Choroid plexus epithelial cell (primary cell): ENCODE measurements around the gene ARGLU1.

Source experiments
- DNase-seq: peaks from one replicate; pipeline ENCODE4 v3.0.0-alpha.2; 2010; ENCODE audit warnings: low read depth
- H3K4me3 ChIP-seq: 2 replicates; pipeline ENCODE4 v1.5.1; 2011; ENCODE audit warnings: low read depth, mild to moderate bottlenecking, control low read depth, low read length, moderate library complexity
- CTCF ChIP-seq: conservative IDR thresholded peaks from 2 replicates; pipeline ENCODE4 v1.5.1; 2011; ENCODE audit warnings: low read depth, mild to moderate bottlenecking, control low read depth, inconsistent platforms, low read length, moderate library complexity

The ARGLU1 gene

GRCh38 chr13:106503272-106503671 is 64.7 kb downstream of the ARGLU1 start:
- no peak for DNase-seq
- no peak for TF ChIP-seq CTCF
- no peak overlapping the region for H3K4me3 ChIP-seq

- TF ChIP-seq CTCF: no peak
- H3K4me3 ChIP-seq: no peak overlapping the region
- DNase-seq: peak; percentile 93
Observed at GRCh38 chr13:106500445-106500844, 67.5 kb downstream of the ARGLU1 start.

GRCh38 chr13:106499896-106500295 is 68.0 kb downstream of the ARGLU1 start:
- H3K4me3 ChIP-seq: no peak overlapping the region
- no peak for TF ChIP-seq CTCF
- peak; percentile 54 for DNase-seq

GRCh38 chr13:106499113-106499512 is 68.8 kb downstream of the ARGLU1 start:
- H3K4me3 ChIP-seq: no peak overlapping the region
- no peak for DNase-seq
- TF ChIP-seq CTCF: no peak

- TF ChIP-seq CTCF: no peak
- DNase-seq: peak; percentile 42
- H3K4me3 ChIP-seq: no peak overlapping the region
Observed at GRCh38 chr13:106498571-106498970, 69.4 kb downstream of the ARGLU1 start.

- no peak for TF ChIP-seq CTCF
Observed at GRCh38 chr13:106498158-106498557, 69.8 kb downstream of the ARGLU1 start.

GRCh38 chr13:106497079-106497478 is 70.9 kb downstream of the ARGLU1 start:
- no peak for DNase-seq
- H3K4me3 ChIP-seq: no peak overlapping the region
- no peak for TF ChIP-seq CTCF

More at GRCh38 chr13:106498158-106498557, 69.8 kb downstream of the ARGLU1 start:
- no peak overlapping the region for H3K4me3 ChIP-seq
- DNase-seq: no peak
